Measurements from ENCODE around the gene IGSF22. TPM values are rescaled to one million over a fixed set of nuclear protein-coding genes. Genes with fewer than 3 reads are reported as not detected.

IGSF22 gene
- total and polyA plus RNA-seq, 2 of the 8 experiments (the other 6 are each of a cell fraction or from before 2014, with no cell fraction given), result 0.14 TPM; not detected in 1

DNA sequence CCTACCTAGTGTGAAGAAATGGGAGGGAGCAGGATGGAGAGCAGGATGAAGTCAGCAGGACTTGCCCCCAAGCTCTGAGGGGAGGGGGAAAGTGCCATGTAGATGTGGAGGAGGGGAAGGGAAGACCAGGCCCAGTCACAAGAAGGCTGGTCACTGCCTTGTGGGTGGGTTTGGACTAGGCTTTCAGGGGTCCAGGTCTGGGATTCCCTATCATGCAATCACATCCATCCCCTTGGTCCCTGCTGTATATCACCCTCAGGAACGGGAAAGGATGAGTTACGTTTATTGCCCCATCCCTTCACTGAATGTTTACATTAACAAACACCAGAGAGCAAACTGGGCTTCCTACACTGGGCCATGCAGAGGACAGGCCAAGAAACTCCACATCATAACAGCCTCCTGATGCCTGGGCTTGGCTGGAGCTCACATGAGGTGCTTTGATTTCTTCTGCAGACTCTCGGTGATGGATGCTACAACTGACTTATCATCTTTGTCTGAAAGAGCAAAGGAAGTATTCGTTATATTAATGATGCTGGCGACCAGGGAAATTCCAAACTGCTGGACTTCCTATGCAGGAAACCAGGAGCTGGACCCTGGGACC, 21.8 kb downstream of the IGSF22 start (continued):
- TF ChIP-seq HDAC2 (IDR thresholded peaks at IDR 0.05; ENCODE audit: borderline replicate concordance in 1 of 2, low read depth in 2 of 2, low read length in 2 of 2) (no peak), SIX5 (IDR thresholded peaks at IDR 0.05; ENCODE audit: low read depth, low read length) (no peak), CEBPB (IDR thresholded peaks at IDR 0.05; ENCODE audit: low read depth, low read length) (no peak), SRF (IDR thresholded peaks at IDR 0.05; ENCODE audit: low read depth, low read length) (no peak), JUND (IDR thresholded peaks at IDR 0.05; ENCODE audit: low read length) (no peak)
- TF ChIP-seq, protein P1, sequence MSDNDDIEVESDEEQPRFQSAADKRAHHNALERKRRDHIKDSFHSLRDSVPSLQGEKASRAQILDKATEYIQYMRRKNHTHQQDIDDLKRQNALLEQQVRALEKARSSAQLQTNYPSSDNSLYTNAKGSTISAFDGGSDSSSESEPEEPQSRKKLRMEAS (IDR thresholded peaks at IDR 0.05), result no peak
